ENCODE data around the gene IFNL1. TPM values are rescaled to one million over a fixed set of nuclear protein-coding genes. Genes with fewer than 3 reads are reported as not detected.

Gene IFNL1
- total and polyA plus RNA-seq, 2 donors (not counting 3 experiments of a cell fraction or from before 2014, with no cell fraction given): not detected

- no peaks in the 10 kb centered on the region for H3K9me1 ChIP-seq (replicated peaks; ENCODE audit: control insufficient read depth, extremely low read depth, insufficient read depth, low read length)
- H3K4me3 ChIP-seq (replicated peaks in 1 of 3; ENCODE audit: insufficient read depth in 1 of 3, low read depth in 1 of 3, low read length in 3 of 3): no peak overlapping the region
- no peaks in the 10 kb centered on the region for H3K9me3 ChIP-seq (replicated peaks; ENCODE audit: control insufficient read depth, insufficient read depth, low read length)
- H4K20me1 ChIP-seq (replicated peaks; ENCODE audit: control insufficient read depth, extremely low read depth, insufficient read depth, low read length): no peaks in the 10 kb centered on the region
- H3K4me1 ChIP-seq (ENCODE audit: control insufficient read depth, extremely low read depth, insufficient read depth, low read length): no peaks in the 10 kb centered on the region
- CTCF ChIA-PET: no interaction called here
- intact Hi-C loops (cut with micrococcal nuclease): no loop called here
- no peak for TF ChIP-seq FOS (IDR thresholded peaks at IDR 0.05; ENCODE audit: borderline replicate concordance, insufficient read depth, low read length)
- FAIRE-seq (no peak), DNase-seq (ENCODE audit: low read depth, low spot score) (no peak)
- no peak overlapping the region for H3K4me2 ChIP-seq (ENCODE audit: insufficient read depth, low read length)
- POLR2A ChIA-PET: no interaction called here
- BruUV-seq (replicated peaks): no TSS peak
- no peak overlapping the region for H3K27ac ChIP-seq (ENCODE audit: insufficient read depth, low read depth, low read length)
- H3K9ac ChIP-seq (replicated peaks; ENCODE audit: extremely low read depth, insufficient read depth, low read length): no peak overlapping the region
- H3K27me3 ChIP-seq (ENCODE audit: control insufficient read depth in 2 of 2, insufficient read depth in 2 of 2, low read length in 2 of 2): peaks cover 5 to 9% of the 10 kb centered on the region in 2 experiments
- H2AFZ ChIP-seq (ENCODE audit: low read depth, low read length): no peak overlapping the region
- H3K79me2 ChIP-seq (ENCODE audit: control insufficient read depth, insufficient read depth, low read length): no peaks in the 10 kb centered on the region
- dilution Hi-C loops (cut with MboI; ENCODE audit: extremely low pct_ligation_motif_present, low sequenced_read_pairs): no loop called here
- H3K36me3 ChIP-seq (ENCODE audit: control insufficient read depth in 2 of 2, extremely low read depth in 1 of 2, insufficient read depth in 2 of 2, low read length in 2 of 2): no peaks in the 10 kb centered on the region
These were observed 39.0 kb upstream of the IFNL1 start for GRCh38 chr19:39257227-39257626.

- Histone ChIP-seq H3K4me1 (ENCODE audit: control insufficient read depth, extremely low read depth, insufficient read depth, low read length) (no peaks in the 10 kb centered on the region), H3K79me2 (ENCODE audit: control insufficient read depth, insufficient read depth, low read length) (no peaks in the 10 kb centered on the region), H2AFZ (ENCODE audit: low read depth, low read length) (no peak overlapping the region), H3K27ac (ENCODE audit: insufficient read depth, low read depth, low read length) (no peak overlapping the region), H3K27me3 (ENCODE audit: control insufficient read depth in 2 of 2, insufficient read depth in 2 of 2, low read length in 2 of 2) (peaks cover 29 to 42% of the 10 kb centered on the region in 2 experiments), H3K4me3 (replicated peaks in 1 of 3; ENCODE audit: insufficient read depth in 1 of 3, low read depth in 1 of 3, low read length in 3 of 3) (no peak overlapping the region), H3K9ac (replicated peaks; ENCODE audit: extremely low read depth, insufficient read depth, low read length) (no peak overlapping the region), H3K4me2 (ENCODE audit: insufficient read depth, low read length) (no peak overlapping the region), H3K9me3 (replicated peaks; ENCODE audit: control insufficient read depth, insufficient read depth, low read length) (no peaks in the 10 kb centered on the region), H4K20me1 (replicated peaks; ENCODE audit: control insufficient read depth, extremely low read depth, insufficient read depth, low read length) (no peaks in the 10 kb centered on the region), H3K36me3 (ENCODE audit: control insufficient read depth in 2 of 2, extremely low read depth in 1 of 2, insufficient read depth in 2 of 2, low read length in 2 of 2) (no peaks in the 10 kb centered on the region), H3K9me1 (replicated peaks; ENCODE audit: control insufficient read depth, extremely low read depth, insufficient read depth, low read length) (no peaks in the 10 kb centered on the region)
- dilution Hi-C loops (cut with MboI; ENCODE audit: extremely low pct_ligation_motif_present, low sequenced_read_pairs) (no loop called here), intact Hi-C loops (cut with micrococcal nuclease) (no loop called here)
- CTCF ChIA-PET: interaction anchor here (0.7 to 1.3 kb wide), 4 partner anchors 8 to 66 kb away, joined by 3 to 4 read pairs (median 3); partner anchors contain the start of gene IFNL4
- no peak for TF ChIP-seq POLR2A (IDR thresholded peaks at IDR 0.05; ENCODE audit: low read depth, low read length)
- no peak for TF ChIP-seq CTCF (IDR thresholded peaks at IDR 0.05; ENCODE audit: extremely low read depth in 1 of 2, insufficient read depth in 1 of 2, low read depth in 1 of 2, low read length in 2 of 2)
- TF ChIP-seq EZH2 (IDR thresholded peaks at IDR 0.05; ENCODE audit: borderline replicate concordance, low read depth, low read length, severe bottlenecking): no peak
- TF ChIP-seq JUN (IDR thresholded peaks at IDR 0.05; ENCODE audit: borderline replicate concordance, insufficient read depth, insufficient read length, low read depth): no peak
- no peak for TF ChIP-seq FOS (IDR thresholded peaks at IDR 0.05; ENCODE audit: borderline replicate concordance, insufficient read depth, low read length)
- TF ChIP-seq POLR2AphosphoS5 (IDR thresholded peaks at IDR 0.05; ENCODE audit: insufficient read depth, low read depth, low read length): no peak
- no peak for TF ChIP-seq GATA2 (IDR thresholded peaks at IDR 0.05; ENCODE audit: insufficient read depth, insufficient read length, low read depth, low read length)
- TF ChIP-seq MYC (IDR thresholded peaks at IDR 0.05; ENCODE audit: low read depth, low read length): no peak
- TF ChIP-seq MAX (IDR thresholded peaks at IDR 0.05; ENCODE audit: insufficient read depth, insufficient read length): no peak
- FAIRE-seq: no peak
- no TSS peak for BruUV-seq (replicated peaks)
- POLR2A ChIA-PET: no interaction called here
- no peak for DNase-seq (ENCODE audit: low read depth, low spot score)
These were observed 34.5 kb upstream of the IFNL1 start for GRCh38 chr19:39261704-39262103.

Measured in endothelial cell of umbilical vein (primary cell).